GM23338 (cell line): ENCODE measurements around the gene ARPC5.

Source experiments
- CREB1 ChIP-seq: fragments of 250-450 bp; sonication (Bioruptor Pico); IDR thresholded peaks from 2 replicates; pipeline ENCODE4 v1.5.0; 2020; ENCODE audit warnings: low read depth, mild to moderate bottlenecking, moderate library complexity
- CTCF ChIP-seq, 2 experiments: fragments of 200-600 bp in 1 of 2; sonication (generic) in 1 of 2; conservative IDR thresholded peaks; 2 replicates each; pipeline versions ENCODE4 v1.5.1 to v1.6.1; 2016 to 2017; ENCODE audit warnings: antibody characterized with exemption in 2 of 2, low read depth in 2 of 2, mild to moderate bottlenecking in 2 of 2, moderate library complexity in 1 of 2
- ETS1 ChIP-seq: IDR thresholded peaks from 2 replicates; pipeline ENCODE4 v1.6.1; 2016; ENCODE audit warnings: antibody characterized with exemption
- EZH2 ChIP-seq: fragments of 200-600 bp; sonication (generic); IDR thresholded peaks from one replicate; pipeline ENCODE4 v1.8.0; 2017; ENCODE audit warnings: antibody characterized with exemption, mild to moderate bottlenecking, low read depth; ENCODE audit not compliant: unreplicated experiment
- EZH2phosphoT487 ChIP-seq: fragments of 200-600 bp; sonication (generic); IDR thresholded peaks from one replicate; pipeline ENCODE4 v1.8.1; 2018; ENCODE audit warnings: antibody characterized with exemption; ENCODE audit not compliant: unreplicated experiment
- JUNB ChIP-seq: IDR thresholded peaks from one replicate; pipeline ENCODE4 v1.6.1; 2016; ENCODE audit warnings: antibody characterized with exemption; ENCODE audit not compliant: unreplicated experiment
- NANOG ChIP-seq: IDR thresholded peaks from 2 replicates; pipeline ENCODE4 v1.6.1; 2016; ENCODE audit warnings: antibody characterized with exemption, borderline replicate concordance
- POLR2AphosphoS5 ChIP-seq: IDR thresholded peaks from 2 replicates; pipeline ENCODE4 v1.6.1; 2016; ENCODE audit warnings: antibody characterized with exemption, low read depth
- REST ChIP-seq: IDR thresholded peaks from one replicate; pipeline ENCODE4 v1.6.1; 2018; ENCODE audit warnings: antibody characterized with exemption; ENCODE audit not compliant: unreplicated experiment
- STAT1 ChIP-seq: IDR thresholded peaks from one replicate; pipeline ENCODE4 v1.6.1; 2016; ENCODE audit warnings: antibody characterized with exemption; ENCODE audit not compliant: unreplicated experiment
- ZNF114 ChIP-seq: fragments of 250-450 bp; sonication (Bioruptor Pico); IDR thresholded peaks from 2 replicates; pipeline ENCODE4 v1.5.0; 2020; ENCODE audit warnings: mild to moderate bottlenecking, moderate library complexity
- ZNF331 ChIP-seq: fragments of 250-450 bp; sonication (Bioruptor Pico); IDR thresholded peaks from 2 replicates; pipeline ENCODE4 v1.5.0; 2020; ENCODE audit warnings: low read depth, mild to moderate bottlenecking, moderate library complexity

- TF ChIP-seq CTCF (conservative IDR thresholded peaks at IDR 0.05; ENCODE audit: low read depth in 2 of 2) (no peak), EZH2 (no peak), REST (no peak), CREB1 (CRISPR knock-in tag) (no peak), POLR2AphosphoS5 (no peak), EZH2phosphoT487 (no peak), JUNB (no peak), ETS1 (no peak), STAT1 (no peak), ZNF331 (CRISPR knock-in tag) (no peak), ZNF114 (no peak), NANOG (no peak)
These were observed 23.2 kb downstream of the ARPC5 start for GRCh38 chr1:183612407-183612806.
